Peyer's patch (tissue), 4 donors: ENCODE results near the gene ASB3.

Experiments
- CTCF ChIP-seq, 6 experiments: fragments of 450-650 bp in 4 of 6; fragments of 200-600 bp in 2 of 6; sonication (generic) in 1 of 6; IDR thresholded peaks; one replicate each; pipeline ENCODE4 v1.5.1; 2017 to 2019; ENCODE audit warnings: antibody characterized with exemption in 6 of 6, mild to moderate bottlenecking in 3 of 6, moderate library complexity in 1 of 6
- POLR2A ChIP-seq, 2 donors: fragments of 450-650 bp; IDR thresholded peaks; one replicate each; pipeline ENCODE4 v1.5.1; 2017; ENCODE audit warnings: antibody characterized with exemption in 2 of 2, mild to moderate bottlenecking in 2 of 2, moderate library complexity in 2 of 2

GRCh38 chr2:53826587-53827397, 40.0 kb upstream of the ASB3 start:
- TF ChIP-seq POLR2A (IDR thresholded peaks at IDR 0.05) (no peak), CTCF (IDR thresholded peaks at IDR 0.05) (no peak)
